Mesothelial cell of epicardium (in vitro differentiated cells): ENCODE results near the gene TMEM61. TPM values are rescaled to one million over a fixed set of nuclear protein-coding genes. Genes with fewer than 3 reads are reported as not detected.

Experiments
- DNase-seq, 2 experiments: peaks; one replicate each; pipeline ENCODE4 v3.0.0; 2021; ENCODE audit warnings: low spot score in 2 of 2; ENCODE audit not compliant: unreplicated experiment in 2 of 2
- H3K27ac Mint-ChIP-seq: 2 replicates; pipeline ENCODE4 v1.8.0; 2021; ENCODE audit warnings: mixed read lengths
- H3K27me3 Mint-ChIP-seq: 2 replicates; pipeline ENCODE4 v1.8.0; 2021; ENCODE audit warnings: low read depth, mixed read lengths
- H3K36me3 Mint-ChIP-seq: 2 replicates; pipeline ENCODE4 v1.8.0; 2021; ENCODE audit warnings: mixed read lengths
- H3K4me1 Mint-ChIP-seq: 2 replicates; pipeline ENCODE4 v1.8.0; 2021; ENCODE audit warnings: mixed read lengths
- H3K4me3 Mint-ChIP-seq: 2 replicates; pipeline ENCODE4 v1.8.0; 2021; ENCODE audit warnings: mild to moderate bottlenecking, moderate library complexity, mixed read lengths
- H3K9me3 Mint-ChIP-seq: 2 replicates; pipeline ENCODE4 v1.8.0; 2021; ENCODE audit warnings: mixed read lengths
- total RNA-seq: library from RNA; stranded (reverse); gene quantifications from 3 replicates; pipeline ENCODE4 v1.2.1, GENCODE V29; 2021
- TF ChIP-seq, protein P1 (sequence below): fragments of 200-600 bp; sonication (generic); IDR thresholded peaks from one replicate; pipeline ENCODE4 v1.5.0; 2021; ENCODE audit warnings: antibody characterized with exemption; ENCODE audit not compliant: unreplicated experiment

TMEM61 gene
- total RNA-seq, 1 donor from 2014 or later: 0.47 TPM

DNA sequence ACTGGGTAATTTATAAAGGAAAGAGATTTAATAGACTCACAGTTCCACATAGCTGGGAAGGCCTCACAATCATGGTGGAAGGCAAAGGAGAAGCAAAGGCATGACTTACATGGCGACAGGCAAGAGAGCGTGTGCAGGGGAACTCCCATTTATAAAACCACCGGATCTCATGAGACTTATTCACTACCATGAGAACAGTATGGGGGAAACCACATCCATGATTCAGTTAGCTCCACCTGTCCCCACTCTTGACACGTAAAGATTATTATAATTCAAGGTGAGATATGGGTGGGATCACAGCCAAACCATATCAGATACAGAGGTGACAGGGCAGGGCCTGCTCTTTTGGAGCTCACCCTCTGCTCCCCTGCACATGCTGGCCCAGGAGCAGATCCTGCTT lies 31.4 kb upstream of the TMEM61 start:
- no peak overlapping the region for H3K4me3 Mint-ChIP-seq
- no peaks in the 10 kb centered on the region for H3K9me3 Mint-ChIP-seq
- no peaks in the 10 kb centered on the region for H3K36me3 Mint-ChIP-seq
- no peak for DNase-seq
- H3K4me1 Mint-ChIP-seq: peaks cover 26% of the 10 kb centered on the region
- H3K27ac Mint-ChIP-seq: no peak overlapping the region
- TF ChIP-seq, protein P1, sequence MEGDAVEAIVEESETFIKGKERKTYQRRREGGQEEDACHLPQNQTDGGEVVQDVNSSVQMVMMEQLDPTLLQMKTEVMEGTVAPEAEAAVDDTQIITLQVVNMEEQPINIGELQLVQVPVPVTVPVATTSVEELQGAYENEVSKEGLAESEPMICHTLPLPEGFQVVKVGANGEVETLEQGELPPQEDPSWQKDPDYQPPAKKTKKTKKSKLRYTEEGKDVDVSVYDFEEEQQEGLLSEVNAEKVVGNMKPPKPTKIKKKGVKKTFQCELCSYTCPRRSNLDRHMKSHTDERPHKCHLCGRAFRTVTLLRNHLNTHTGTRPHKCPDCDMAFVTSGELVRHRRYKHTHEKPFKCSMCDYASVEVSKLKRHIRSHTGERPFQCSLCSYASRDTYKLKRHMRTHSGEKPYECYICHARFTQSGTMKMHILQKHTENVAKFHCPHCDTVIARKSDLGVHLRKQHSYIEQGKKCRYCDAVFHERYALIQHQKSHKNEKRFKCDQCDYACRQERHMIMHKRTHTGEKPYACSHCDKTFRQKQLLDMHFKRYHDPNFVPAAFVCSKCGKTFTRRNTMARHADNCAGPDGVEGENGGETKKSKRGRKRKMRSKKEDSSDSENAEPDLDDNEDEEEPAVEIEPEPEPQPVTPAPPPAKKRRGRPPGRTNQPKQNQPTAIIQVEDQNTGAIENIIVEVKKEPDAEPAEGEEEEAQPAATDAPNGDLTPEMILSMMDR: no peak
- no peaks in the 10 kb centered on the region for H3K27me3 Mint-ChIP-seq

DNA sequence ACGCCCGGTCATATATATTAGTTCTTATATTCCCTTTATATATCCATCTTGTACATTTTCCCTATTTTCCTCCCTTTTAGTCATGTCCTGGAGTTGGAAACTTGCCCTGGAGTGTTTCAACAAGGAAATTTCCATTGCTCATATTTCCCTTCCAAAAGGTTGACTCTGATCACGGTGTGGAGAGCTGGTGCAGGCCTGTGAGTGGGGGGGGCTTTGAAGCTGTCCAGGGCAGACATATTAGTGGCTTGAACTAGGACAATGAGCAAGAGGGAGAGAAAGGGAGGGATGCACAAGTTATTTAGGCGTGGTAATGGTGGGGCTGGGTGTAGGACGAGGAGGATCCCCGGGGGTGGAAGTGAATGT lies 30.4 kb upstream of the TMEM61 start:
- H3K27me3 Mint-ChIP-seq: no peaks in the 10 kb centered on the region
- H3K36me3 Mint-ChIP-seq: no peaks in the 10 kb centered on the region
- H3K4me3 Mint-ChIP-seq: peak overlapping the region; percentile 16
- TF ChIP-seq, protein P1: no peak
- peaks cover 4% of the 10 kb centered on the region for H3K9me3 Mint-ChIP-seq
- H3K4me1 Mint-ChIP-seq: peaks cover 26% of the 10 kb centered on the region
- peak overlapping the region; percentile 81 for H3K27ac Mint-ChIP-seq
- DNase-seq: no peak

DNA sequence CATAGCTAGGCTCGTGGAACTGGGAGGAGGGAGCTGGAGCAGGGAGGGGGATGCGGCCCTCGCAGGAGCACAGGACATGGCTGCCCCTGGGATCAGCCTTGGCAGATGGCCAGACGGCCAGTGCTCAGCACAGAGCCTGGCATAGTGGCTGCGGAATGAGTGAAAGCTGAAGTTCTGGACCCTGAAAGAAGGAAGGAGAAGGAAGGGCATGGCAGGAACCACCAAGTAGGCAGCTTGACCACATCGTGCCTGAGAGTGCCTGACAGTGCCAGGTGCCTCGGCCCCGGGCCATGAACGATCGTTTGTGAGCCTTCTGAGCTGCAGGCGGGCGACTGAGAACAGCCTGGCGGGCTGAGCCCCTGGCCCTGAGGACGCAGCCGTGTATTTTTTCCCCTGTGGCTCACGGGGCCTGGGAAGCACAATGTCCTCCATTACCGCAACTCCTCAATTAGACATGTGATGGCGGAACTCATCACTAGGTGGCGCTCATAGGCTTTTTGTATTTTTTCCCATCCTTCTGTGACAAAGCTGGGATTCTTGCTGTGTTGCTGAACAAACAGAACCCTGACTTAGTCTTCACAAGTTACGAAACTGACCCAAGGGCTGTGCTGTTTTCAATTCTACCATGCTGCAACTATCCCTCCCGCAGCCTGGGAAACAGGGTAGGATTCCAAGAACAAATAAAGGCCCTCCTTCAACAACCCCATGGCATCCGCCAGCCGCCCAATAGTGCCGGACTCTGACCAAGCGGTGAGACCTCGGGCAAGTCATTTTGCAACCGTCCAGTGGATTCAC lies 29.9 kb upstream of the TMEM61 start:
- peaks cover 26% of the 10 kb centered on the region for H3K4me1 Mint-ChIP-seq
- peak in 1 of 2 experiments; percentile 84 for DNase-seq
- no peaks in the 10 kb centered on the region for H3K27me3 Mint-ChIP-seq
- H3K9me3 Mint-ChIP-seq: peaks cover 4% of the 10 kb centered on the region
- TF ChIP-seq, protein P1: peak; percentile 91
- no peaks in the 10 kb centered on the region for H3K36me3 Mint-ChIP-seq
- peak overlapping the region; percentile 81 for H3K27ac Mint-ChIP-seq
- H3K4me3 Mint-ChIP-seq: peak overlapping the region; percentile 47

DNA sequence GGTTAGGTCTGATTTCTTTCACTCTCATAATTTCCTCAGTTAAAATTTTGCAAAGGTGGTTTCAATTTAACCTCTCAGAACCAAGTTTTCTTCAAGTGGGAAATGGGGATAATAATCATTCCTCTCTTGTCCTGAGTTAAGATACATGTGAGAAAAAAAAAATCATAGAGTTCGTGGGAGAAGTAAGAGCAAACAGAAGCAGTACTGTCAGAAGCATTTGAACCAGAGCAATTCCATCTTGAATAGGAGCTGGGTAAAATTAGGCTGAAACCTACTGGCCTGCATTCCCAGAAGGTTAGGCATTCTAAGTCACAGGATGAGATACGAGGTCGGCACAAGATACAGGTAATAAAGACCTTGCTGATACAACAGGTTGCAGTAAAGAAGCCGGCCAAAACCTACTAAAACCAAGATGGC lies 28.6 kb upstream of the TMEM61 start:
- no peak for DNase-seq
- H3K4me3 Mint-ChIP-seq: no peak overlapping the region
- peaks cover 9% of the 10 kb centered on the region for H3K9me3 Mint-ChIP-seq
- peak overlapping the region; percentile 80 for H3K27ac Mint-ChIP-seq
- H3K36me3 Mint-ChIP-seq: no peaks in the 10 kb centered on the region
- H3K27me3 Mint-ChIP-seq: no peaks in the 10 kb centered on the region
- TF ChIP-seq, protein P1: no peak
- peaks cover 26% of the 10 kb centered on the region for H3K4me1 Mint-ChIP-seq

DNA sequence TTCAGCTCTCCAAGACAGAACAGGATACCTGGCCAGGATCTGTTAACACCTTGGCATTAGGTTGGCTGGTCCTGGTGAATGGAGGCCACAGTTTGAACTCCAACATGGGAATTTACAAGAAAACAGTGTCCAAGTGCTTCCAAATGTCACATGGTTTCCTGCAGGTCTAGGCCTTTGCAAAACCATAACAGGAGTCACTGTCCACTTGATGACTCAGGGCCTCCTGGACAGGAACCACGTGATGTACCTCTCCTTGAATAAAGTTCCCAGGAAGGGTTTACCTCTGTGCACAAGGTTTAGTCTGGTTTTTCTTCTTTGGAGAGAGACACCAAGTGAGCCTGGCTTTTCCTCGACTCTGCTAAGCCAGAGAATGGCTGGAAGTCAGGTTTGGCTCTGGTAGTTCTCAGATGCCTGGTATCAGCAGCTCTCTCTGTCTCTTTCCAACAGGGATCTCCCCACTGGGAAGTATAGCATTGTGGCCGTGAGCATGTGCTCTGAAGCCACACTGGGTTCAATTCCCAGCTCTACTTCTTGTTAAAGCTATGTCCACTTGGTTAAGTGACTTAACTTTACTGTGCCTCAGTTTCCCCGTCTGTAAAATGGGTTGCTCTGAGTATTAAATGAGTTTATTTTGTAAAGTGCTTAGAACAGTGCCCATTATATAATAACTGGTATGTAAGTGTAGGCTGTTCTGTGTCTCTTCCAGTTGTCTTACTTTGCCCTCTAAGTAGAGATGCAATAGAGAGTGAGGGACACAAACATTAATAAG lies 27.3 kb upstream of the TMEM61 start:
- Mint-ChIP-seq H3K36me3 (no peaks in the 10 kb centered on the region), H3K4me1 (peaks cover 26% of the 10 kb centered on the region), H3K9me3 (peaks cover 20% of the 10 kb centered on the region), H3K27ac (no peak overlapping the region), H3K27me3 (no peaks in the 10 kb centered on the region), H3K4me3 (no peak overlapping the region)
- no peak for DNase-seq
- TF ChIP-seq, protein P1: no peak
